HFF-Myc (cell line): Measurements from ENCODE around the gene MEF2C.

Experiments used
- DNase-seq: peaks from one replicate; pipeline ENCODE4 v3.0.0-alpha.2; 2011; ENCODE audit warnings: low read depth; ENCODE audit errors: extremely low read depth
- H3K4me3 ChIP-seq: replicated peaks from 2 replicates; pipeline ENCODE4 v1.5.1; 2011; ENCODE audit warnings: low read depth, mild to moderate bottlenecking, control low read depth, low read length
- CTCF ChIP-seq: IDR thresholded peaks from 2 replicates; pipeline ENCODE4 v1.5.1; 2012; ENCODE audit warnings: mild to moderate bottlenecking, low read depth, low read length, control low read depth; ENCODE audit errors: missing control alignments

Gene MEF2C

GRCh38 chr5:88745093-88745696 is 137.8 kb downstream of the MEF2C start:
- DNase-seq: no peak
- no peak for TF ChIP-seq CTCF
- no peak overlapping the region for H3K4me3 ChIP-seq

DNA sequence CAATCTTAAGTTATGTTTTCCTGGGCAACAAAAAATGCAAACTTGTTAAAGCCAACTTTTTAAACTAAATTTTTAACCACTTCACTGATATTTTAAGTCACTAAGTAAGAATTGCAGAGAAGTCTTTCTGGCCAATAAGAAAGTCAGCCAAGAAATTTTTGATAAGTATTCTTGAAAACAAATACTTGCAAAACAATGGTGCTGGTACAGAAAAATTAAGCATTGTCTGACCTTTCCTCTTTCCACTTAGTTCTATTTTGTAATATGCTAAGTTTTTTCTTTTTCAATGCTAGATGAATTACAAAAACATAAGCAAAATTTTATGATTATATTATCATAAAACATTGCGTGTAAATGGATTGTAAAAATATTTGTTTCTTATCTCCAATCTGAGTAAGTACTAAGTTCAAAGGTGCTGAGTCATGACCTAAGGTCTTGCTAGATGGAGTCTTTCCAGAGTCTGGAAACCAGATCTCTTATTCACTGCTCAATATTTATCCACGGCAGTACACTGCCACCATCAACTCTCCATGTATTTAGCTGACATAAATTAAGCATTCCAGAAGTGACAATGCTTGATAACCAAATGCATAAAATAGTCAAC is 139.7 kb downstream of the MEF2C start:
- no peak overlapping the region for H3K4me3 ChIP-seq
- DNase-seq: no peak
- no peak for TF ChIP-seq CTCF

GRCh38 chr5:88741964-88742363 is 141.0 kb downstream of the MEF2C start:
- DNase-seq: no peak
- no peak for TF ChIP-seq CTCF
- H3K4me3 ChIP-seq: no peak overlapping the region

DNA sequence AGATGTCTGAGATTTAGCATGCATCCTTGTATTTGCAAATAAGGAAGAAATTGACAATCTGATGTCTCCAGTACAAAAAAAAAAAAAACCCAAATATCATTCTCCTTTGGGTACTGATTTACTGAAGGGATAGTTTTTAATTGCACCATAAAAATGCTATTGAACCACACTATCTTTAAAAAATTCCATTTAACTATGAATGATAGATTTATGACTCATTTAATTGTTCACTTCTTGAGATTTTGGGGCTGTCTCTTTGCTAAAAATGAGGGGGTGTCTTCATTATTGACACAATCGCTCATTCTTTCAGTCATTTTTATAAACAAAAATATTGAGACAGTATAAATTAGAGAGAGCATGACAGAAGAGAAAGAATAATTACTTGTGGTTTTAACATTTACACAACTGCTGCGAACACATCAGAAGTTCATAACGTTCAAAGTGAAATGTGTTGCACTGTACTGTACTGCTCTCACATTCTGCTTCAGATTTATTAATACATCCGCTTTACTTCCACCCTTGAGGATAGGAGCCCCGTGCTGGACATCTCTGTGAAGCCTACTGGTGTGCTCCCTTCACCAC is 142.3 kb downstream of the MEF2C start:
- no peak for TF ChIP-seq CTCF
- H3K4me3 ChIP-seq: no peak overlapping the region
- DNase-seq: no peak

DNA sequence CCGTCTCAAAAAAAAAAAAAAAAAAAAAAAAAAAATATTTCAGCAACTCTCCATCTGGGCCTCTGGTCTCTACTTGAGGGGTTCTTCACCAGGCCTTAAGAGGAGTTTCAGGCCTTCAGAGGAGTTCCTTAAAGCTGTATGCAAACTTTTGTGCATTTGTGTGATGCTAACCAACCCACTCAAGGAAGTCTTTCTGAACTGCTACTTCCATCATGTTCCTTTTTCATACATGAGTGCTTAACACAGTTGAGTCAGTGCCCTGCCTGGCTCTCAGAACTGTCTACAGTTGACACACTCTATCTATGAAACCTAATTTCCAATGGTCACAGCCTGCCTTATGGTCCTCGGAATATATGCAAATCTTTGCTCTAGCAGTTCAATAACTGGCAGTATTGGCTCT is 146.5 kb downstream of the MEF2C start:
- no peak for DNase-seq
- no peak for TF ChIP-seq CTCF
- no peak overlapping the region for H3K4me3 ChIP-seq

GRCh38 chr5:88734983-88735382 is 148.0 kb downstream of the MEF2C start:
- no peak overlapping the region for H3K4me3 ChIP-seq

More at GRCh38 chr5:88734983-88735382, 148.0 kb downstream of the MEF2C start:
- no peak for DNase-seq
- no peak for TF ChIP-seq CTCF
